GM21526 (cell line): ENCODE measurements around the gene DYNLL1.

Source experiments
- ATAC-seq: cut with Tn5 transposase; IDR thresholded peaks from one replicate; pipeline ENCODE4 v1.9.1; 2021; ENCODE audit warnings: moderate library complexity; ENCODE audit not compliant: unreplicated experiment, low FRiP score

The DYNLL1 gene

DNA sequence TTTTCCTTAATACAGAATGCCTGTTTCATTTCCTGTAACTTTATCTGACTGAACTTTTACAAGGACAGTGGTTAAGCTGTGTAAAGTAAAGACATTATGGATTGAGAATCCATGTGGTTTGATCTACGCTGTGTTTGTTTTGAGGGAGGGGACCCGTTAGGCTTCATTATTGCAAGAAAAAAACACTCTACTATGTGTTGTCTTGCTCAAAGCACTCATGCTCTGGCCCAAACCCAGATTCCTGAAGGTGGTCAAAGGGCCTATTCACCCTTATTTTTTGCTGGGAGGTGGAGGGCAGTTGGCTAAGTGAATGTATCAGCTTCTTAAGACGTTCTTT is 50.1 kb downstream of the DYNLL1 start:
- no peak for ATAC-seq
